HEK293 (cell line): ENCODE measurements around the gene ENDOV.

ENCODE experiments used
- CTCF ChIA-PET: fragments of 350-600 bp; formaldehyde crosslinking; extraction: SDS; loops from one replicate; lab custom pipeline; 2021; ENCODE audit warnings: antibody characterized with exemption; lab: Yijun Ruan, JAX
- POLR2A ChIA-PET: fragments of 300-600 bp; formaldehyde crosslinking; extraction: SDS; loops from one replicate; lab custom pipeline; 2020; ENCODE audit warnings: antibody characterized with exemption, inconsistent platforms; lab: Yijun Ruan, JAX
- H3K27ac ChIP-seq: fragments of 200-500 bp; sonication (Bioruptor generic); 2 replicates; pipeline ENCODE4 v1.5.1; 2014; ENCODE audit warnings: low read depth, low read length, control low read depth, inconsistent platforms; ENCODE audit errors: extremely low read depth
- H3K36me3 ChIP-seq, 2 experiments: fragments of 200-500 bp in 1 of 2; sonication (Bioruptor generic) in 1 of 2; 1 replicate in 1 of 2; 2 replicates in 1 of 2; pipeline ENCODE4 v1.5.1; 2014 to 2017; ENCODE audit warnings: inconsistent platforms in 2 of 2, low read length in 2 of 2; ENCODE audit not compliant: control insufficient read depth in 2 of 2, insufficient read depth in 1 of 2
- H3K4me1 ChIP-seq: fragments of 200-500 bp; sonication (Bioruptor generic); 2 replicates; pipeline ENCODE4 v1.5.1; 2014; ENCODE audit warnings: mild to moderate bottlenecking, low read length, inconsistent platforms; ENCODE audit not compliant: control insufficient read depth, insufficient read depth
- H3K4me3 ChIP-seq: 2 replicates; pipeline ENCODE4 v1.5.1; 2011; ENCODE audit warnings: low read depth, mild to moderate bottlenecking, control low read depth, low read length, moderate library complexity
- H3K9me3 ChIP-seq: fragments of 200-500 bp; sonication (Bioruptor generic); 2 replicates; pipeline ENCODE4 v1.5.1; 2014; ENCODE audit warnings: low read depth, low read length, inconsistent platforms; ENCODE audit not compliant: control insufficient read depth, insufficient read depth
- CTCF ChIP-seq: fragments of 450-650 bp; formaldehyde crosslinking; IDR thresholded peaks from 2 replicates; pipeline ENCODE4 v1.5.1; 2016; ENCODE audit warnings: missing biosample characterization, missing genetic modification characterization
- GLIS2 ChIP-seq: fragments of 450-650 bp; formaldehyde crosslinking; IDR thresholded peaks from 2 replicates; pipeline ENCODE4 v1.5.1; 2016; ENCODE audit warnings: missing biosample characterization, missing genetic modification characterization
- IKZF3 ChIP-seq: fragments of 450-650 bp; IDR thresholded peaks from 2 replicates; pipeline ENCODE4 v1.5.0; 2018; ENCODE audit warnings: missing biosample characterization, mild to moderate bottlenecking, missing genetic modification characterization, moderate library complexity
- KLF8 ChIP-seq: fragments of 450-650 bp; formaldehyde crosslinking; IDR thresholded peaks from 2 replicates; pipeline ENCODE4 v1.5.1; 2016; ENCODE audit warnings: missing biosample characterization, missing genetic modification characterization
- PATZ1 ChIP-seq: fragments of 450-650 bp; formaldehyde crosslinking; IDR thresholded peaks from 2 replicates; pipeline ENCODE4 v1.5.1; 2016; ENCODE audit warnings: missing biosample characterization, missing genetic modification characterization
- SCRT1 ChIP-seq: fragments of 450-650 bp; formaldehyde crosslinking; IDR thresholded peaks from 2 replicates; pipeline ENCODE4 v1.5.1; 2016; ENCODE audit warnings: missing biosample characterization, missing genetic modification characterization, borderline replicate concordance
- SCRT2 ChIP-seq: fragments of 450-650 bp; formaldehyde crosslinking; IDR thresholded peaks from 2 replicates; pipeline ENCODE4 v1.5.1; 2016; ENCODE audit warnings: missing biosample characterization, missing genetic modification characterization
- YY2 ChIP-seq: fragments of 450-650 bp; formaldehyde crosslinking; IDR thresholded peaks from 2 replicates; pipeline ENCODE4 v1.5.1; 2016; ENCODE audit warnings: missing biosample characterization, missing genetic modification characterization
- ZBTB17 ChIP-seq: fragments of 450-650 bp; formaldehyde crosslinking; IDR thresholded peaks from 2 replicates; pipeline ENCODE4 v1.5.1; 2016; ENCODE audit warnings: missing biosample characterization, missing genetic modification characterization
- ZBTB20 ChIP-seq: fragments of 450-650 bp; formaldehyde crosslinking; IDR thresholded peaks from 2 replicates; pipeline ENCODE4 v1.5.1; 2016; ENCODE audit warnings: missing biosample characterization, missing genetic modification characterization
- ZBTB44 ChIP-seq: fragments of 450-650 bp; IDR thresholded peaks from 2 replicates; pipeline ENCODE4 v1.5.1; 2018; ENCODE audit warnings: missing biosample characterization, mild to moderate bottlenecking, missing genetic modification characterization
- ZBTB8A ChIP-seq: fragments of 450-650 bp; formaldehyde crosslinking; IDR thresholded peaks from 2 replicates; pipeline ENCODE4 v1.5.1; 2016; ENCODE audit warnings: missing biosample characterization, missing genetic modification characterization
- ZEB2 ChIP-seq: fragments of 450-650 bp; formaldehyde crosslinking; IDR thresholded peaks from 2 replicates; pipeline ENCODE4 v1.5.1; 2016; ENCODE audit warnings: missing biosample characterization, missing genetic modification characterization
- ZFP69B ChIP-seq: fragments of 450-650 bp; formaldehyde crosslinking; IDR thresholded peaks from 2 replicates; pipeline ENCODE4 v1.5.1; 2016; ENCODE audit warnings: missing biosample characterization, missing genetic modification characterization
- ZIC2 ChIP-seq: fragments of 450-650 bp; formaldehyde crosslinking; IDR thresholded peaks from 2 replicates; pipeline ENCODE4 v1.5.1; 2016; ENCODE audit warnings: missing biosample characterization, missing genetic modification characterization
- ZNF169 ChIP-seq: fragments of 450-650 bp; formaldehyde crosslinking; IDR thresholded peaks from 2 replicates; pipeline ENCODE4 v1.5.1; 2016; ENCODE audit warnings: missing biosample characterization, missing genetic modification characterization
- ZNF18 ChIP-seq: fragments of 450-650 bp; formaldehyde crosslinking; IDR thresholded peaks from 2 replicates; pipeline ENCODE4 v1.5.1; 2016; ENCODE audit warnings: missing biosample characterization, missing genetic modification characterization
- ZNF302 ChIP-seq: fragments of 450-650 bp; formaldehyde crosslinking; IDR thresholded peaks from 2 replicates; pipeline ENCODE4 v1.5.1; 2016; ENCODE audit warnings: missing biosample characterization, missing genetic modification characterization, low read depth
- ZNF350 ChIP-seq: fragments of 450-650 bp; formaldehyde crosslinking; IDR thresholded peaks from 2 replicates; pipeline ENCODE4 v1.5.0; 2017; ENCODE audit warnings: missing biosample characterization, mild to moderate bottlenecking, missing genetic modification characterization
- ZNF560 ChIP-seq: fragments of 450-650 bp; formaldehyde crosslinking; IDR thresholded peaks from 2 replicates; pipeline ENCODE4 v1.5.1; 2017; ENCODE audit warnings: missing biosample characterization, missing genetic modification characterization, borderline replicate concordance
- ZNF580 ChIP-seq: fragments of 450-650 bp; formaldehyde crosslinking; IDR thresholded peaks from 2 replicates; pipeline ENCODE4 v1.5.1; 2016; ENCODE audit warnings: missing biosample characterization, missing genetic modification characterization
- ZNF600 ChIP-seq: fragments of 450-650 bp; formaldehyde crosslinking; IDR thresholded peaks from 2 replicates; pipeline ENCODE4 v1.5.1; 2016; ENCODE audit warnings: missing biosample characterization, missing genetic modification characterization
- ZNF623 ChIP-seq: fragments of 450-650 bp; formaldehyde crosslinking; IDR thresholded peaks from 2 replicates; pipeline ENCODE4 v1.5.1; 2016; ENCODE audit warnings: missing biosample characterization, missing genetic modification characterization
- ZNF629 ChIP-seq: fragments of 450-650 bp; formaldehyde crosslinking; IDR thresholded peaks from 2 replicates; pipeline ENCODE4 v1.5.1; 2017; ENCODE audit warnings: missing biosample characterization, missing genetic modification characterization
- ZNF747 ChIP-seq: fragments of 450-650 bp; formaldehyde crosslinking; IDR thresholded peaks from 2 replicates; pipeline ENCODE4 v1.5.1; 2016; ENCODE audit warnings: missing biosample characterization, missing genetic modification characterization
- ZNF76 ChIP-seq: fragments of 450-650 bp; formaldehyde crosslinking; IDR thresholded peaks from 2 replicates; pipeline ENCODE4; 2016; ENCODE audit warnings: low read depth, missing biosample characterization, missing genetic modification characterization, borderline replicate concordance
- ZNF830 ChIP-seq: fragments of 450-650 bp; IDR thresholded peaks from 2 replicates; pipeline ENCODE4 v1.5.0; 2018; ENCODE audit warnings: missing biosample characterization, missing genetic modification characterization, low read depth, mild to moderate bottlenecking, moderate library complexity
- ZSCAN16 ChIP-seq: fragments of 450-650 bp; formaldehyde crosslinking; IDR thresholded peaks from 2 replicates; pipeline ENCODE4 v1.5.1; 2016; ENCODE audit warnings: missing biosample characterization, missing genetic modification characterization
- ZXDB ChIP-seq: fragments of 450-650 bp; formaldehyde crosslinking; IDR thresholded peaks from 2 replicates; pipeline ENCODE4 v1.5.1; 2016; ENCODE audit warnings: missing biosample characterization, missing genetic modification characterization

Gene ENDOV

GRCh38 chr17:80445726-80446110 is 30.8 kb downstream of the ENDOV start:
- ChIA-PET POLR2A (no interaction called here), CTCF (interaction anchor here (2.9 kb wide), 1 partner anchor 18 kb away, joined by 11 read pairs; no protein-coding TSS in a partner anchor)
- TF ChIP-seq ZFP69B (tag by site-specific recombination) (no peak), ZXDB (tag by site-specific recombination) (no peak), ZNF600 (peak; percentile 53; the same call in 1 of the 2 replicates), ZSCAN16 (tag by site-specific recombination) (no peak), ZIC2 (tag by site-specific recombination) (peak; percentile 47; the same call in 1 of the 2 replicates), ZEB2 (no peak), ZNF580 (tag by site-specific recombination) (no peak), ZNF350 (tag by site-specific recombination) (no peak), ZNF623 (tag by site-specific recombination) (no peak), ZNF302 (tag by site-specific recombination) (no peak), ZNF747 (no peak), ZBTB17 (tag by site-specific recombination) (peak; percentile 40; the same call in 1 of the 2 replicates), ZBTB20 (tag by site-specific recombination) (peak; percentile 49; the same call in 1 of the 2 replicates), IKZF3 (tag by site-specific recombination) (no peak), ZNF18 (no peak), ZBTB44 (tag by site-specific recombination) (no peak), ZNF169 (tag by site-specific recombination) (no peak)
- Histone ChIP-seq H3K36me3 (no peaks in the 10 kb centered on the region), H3K4me1 (peaks cover 5% of the 10 kb centered on the region; the same call in 1 of the 2 replicates), H3K27ac (no peak overlapping the region), H3K9me3 (no peaks in the 10 kb centered on the region), H3K4me3 (no peak overlapping the region)

- H3K9me3 ChIP-seq, result no peaks in the 10 kb centered on the region
- peaks cover 5% of the 10 kb centered on the region; the same call in 1 of the 2 replicates for H3K4me1 ChIP-seq
- no peak overlapping the region for H3K4me3 ChIP-seq
- H3K36me3 ChIP-seq, result no peaks in the 10 kb centered on the region
- POLR2A ChIA-PET, result no interaction called here
- H3K27ac ChIP-seq, result no peak overlapping the region
- CTCF ChIA-PET, result interaction anchor here (0.6 to 2.9 kb wide), 2 partner anchors 19 to 83 kb away, joined by 3 to 11 read pairs; no protein-coding TSS in a partner anchor
- 0 out of 2 replicates have a peak, but pooled peaks have one; percentile 24 for TF ChIP-seq KLF8 (tag by site-specific recombination)
- no peak for TF ChIP-seq ZNF560
- peak; percentile 82 for TF ChIP-seq GLIS2 (tag by site-specific recombination)
- TF ChIP-seq SCRT1 (tag by site-specific recombination), result peak; percentile 45; the same call in 1 of the 2 replicates
- TF ChIP-seq SCRT2, result peak; percentile 95
- no peak for TF ChIP-seq CTCF (tag by site-specific recombination)
- TF ChIP-seq ZNF629 (tag by site-specific recombination), result peak; percentile 68
- peak; percentile 37; the same call in 1 of the 2 replicates for TF ChIP-seq ZBTB8A (tag by site-specific recombination)
- TF ChIP-seq ZNF600, result peak; percentile 73
- TF ChIP-seq ZNF76 (tag by site-specific recombination), result no peak
- no peak for TF ChIP-seq ZNF830 (tag by site-specific recombination)
- TF ChIP-seq PATZ1 (tag by site-specific recombination), result peak; percentile 67
- no peak for TF ChIP-seq YY2
Observed at GRCh38 chr17:80446645-80447405, 31.9 kb downstream of the ENDOV start.
